Natural killer cell (primary cell): ENCODE measurements around the gene SSH2. TPM values are rescaled to one million over a fixed set of nuclear protein-coding genes. Genes with fewer than 3 reads are reported as not detected.
"Not testable (repeated sequence)": the region's sequence is repeated elsewhere in the genome, so short reads cannot be mapped to it uniquely, and the experiment has no call there.

ENCODE experiments used
- ATAC-seq, 3 donors: fragments of 150-1000 bp in 2 of 3; fragments of 200-7000 bp in 1 of 3; cut with Tn5 transposase; 1 replicate in 1 of 3; 2 replicates in 2 of 3; pipeline ENCODE4 v1.10.0; 2021; ENCODE audit warnings: mild to moderate bottlenecking in 2 of 3, moderate library complexity in 2 of 3
- DNase-seq, 2 donors: peaks; one replicate each; pipeline versions ENCODE4 v3.0.0 to v3.0.0-alpha.2; 2013 to 2021; ENCODE audit warnings: mixed read lengths in 1 of 2
- H3K27ac ChIP-seq: one replicate; pipeline ENCODE4 v1.5.1; 2013; ENCODE audit warnings: mild to moderate bottlenecking, low read length
- H3K27me3 ChIP-seq: one replicate; pipeline ENCODE4 v1.6.1; 2013; ENCODE audit warnings: low read length; ENCODE audit not compliant: control insufficient read depth, insufficient read depth
- H3K36me3 ChIP-seq: one replicate; pipeline ENCODE4 v1.6.1; 2013; ENCODE audit warnings: low read length; ENCODE audit not compliant: control insufficient read depth, insufficient read depth
- H3K4me1 ChIP-seq: one replicate; pipeline ENCODE4 v1.6.1; 2013; ENCODE audit warnings: low read length; ENCODE audit not compliant: control insufficient read depth, insufficient read depth
- H3K4me3 ChIP-seq: one replicate; pipeline ENCODE4 v1.5.1; 2013; ENCODE audit warnings: low read length
- H3K9me3 ChIP-seq: one replicate; pipeline ENCODE4 v1.6.1; 2013; ENCODE audit warnings: low read length; ENCODE audit not compliant: control insufficient read depth, insufficient read depth
- H3K27ac Mint-ChIP-seq, 2 donors: one replicate each; pipeline ENCODE4 v1.8.0; 2022; ENCODE audit warnings: mild to moderate bottlenecking in 2 of 2, mixed read lengths in 2 of 2, moderate library complexity in 1 of 2
- H3K27me3 Mint-ChIP-seq, 2 donors: one replicate each; pipeline ENCODE4 v1.8.0; 2022; ENCODE audit warnings: low read depth in 2 of 2, mixed read lengths in 2 of 2
- H3K36me3 Mint-ChIP-seq: one replicate; pipeline ENCODE4 v1.8.0; 2022; ENCODE audit warnings: mixed read lengths
- H3K4me1 Mint-ChIP-seq, 2 donors: one replicate each; pipeline ENCODE4 v1.8.0; 2022; ENCODE audit warnings: mixed read lengths in 2 of 2
- H3K4me3 Mint-ChIP-seq: one replicate; pipeline ENCODE4 v1.8.0; 2022; ENCODE audit warnings: mild to moderate bottlenecking, moderate library complexity, mixed read lengths
- H3K9me3 Mint-ChIP-seq, 2 donors: one replicate each; pipeline ENCODE4 v1.8.0; 2022; ENCODE audit warnings: mixed read lengths in 2 of 2
- WGBS: methylation state at CpG from one replicate; pipeline ENCODE4 v1.1.7; 2013; ENCODE audit warnings: missing lambda C conversion rate; ENCODE audit not compliant: insufficient coverage; 5-methylcytosine and 5-hydroxymethylcytosine counted together
- intact Hi-C: fragments of 100-400 bp; cut with micrococcal nuclease; formaldehyde crosslinking; loops from one replicate; pipeline ENCODE4 v1.14.2; 2022
- total RNA-seq, 4 donors: library from RNA; stranded (reverse); fragments of 120-200 nt in 1 of 4; gene quantifications; one replicate each; pipeline versions ENCODE4 v1.2.3 to v1.2.4, GENCODE V29; 2013 to 2022
- TF ChIP-seq, protein P1 (sequence below): fragments of 200-600 bp; IDR thresholded peaks from one replicate; pipeline ENCODE4 v1.8.0; 2022; ENCODE audit warnings: antibody characterized with exemption

SSH2 gene
- total RNA-seq, 3 donors from 2014 or later (not counting 1 experiment from before 2014, with no cell fraction given) = 124 to 166 (median 144) TPM

DNA sequence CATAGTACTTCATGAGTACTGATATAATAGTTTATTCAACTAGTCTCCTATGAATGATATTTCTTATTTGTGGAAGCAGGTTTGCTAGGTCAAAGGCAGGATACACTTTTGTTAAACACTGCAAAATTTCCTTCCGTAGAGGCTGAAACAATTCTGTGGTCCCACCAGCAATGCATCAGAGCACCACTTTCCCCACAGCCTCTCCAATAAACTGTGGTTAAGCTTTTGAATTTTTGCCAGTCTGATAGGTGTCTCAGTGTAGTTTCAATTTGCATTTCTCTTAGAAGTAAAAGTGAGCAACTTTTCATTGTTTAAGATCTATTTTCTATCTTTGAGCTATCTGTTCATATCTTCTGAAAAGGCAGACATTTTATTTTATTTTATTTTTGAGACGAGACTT lies 270.9 kb downstream of the SSH2 start:
- Mint-ChIP-seq H3K9me3 (no peaks in the 10 kb centered on the region), H3K27me3 (no peaks in the 10 kb centered on the region), H3K36me3 (peaks cover 9% of the 10 kb centered on the region), H3K27ac (peak overlapping the region; percentile 45 to 73), H3K4me3 (no peak overlapping the region), H3K4me1 (peaks cover 5 to 20% of the 10 kb centered on the region in 2 donors)
- H3K27ac ChIP-seq = no peak overlapping the region
- H3K27me3 ChIP-seq = no peaks in the 10 kb centered on the region
- WGBS = 46% methylated on average over 2 of the region's 2 CpGs
- DNase-seq (peak in 1 of 2 donors; percentile 32), ATAC-seq (peak in 1 of 3 donors; percentile 59)
- H3K4me3 ChIP-seq = no peak overlapping the region
- intact Hi-C loops = no loop called here
- H3K4me1 ChIP-seq = no peaks in the 10 kb centered on the region
- TF ChIP-seq, protein P1, sequence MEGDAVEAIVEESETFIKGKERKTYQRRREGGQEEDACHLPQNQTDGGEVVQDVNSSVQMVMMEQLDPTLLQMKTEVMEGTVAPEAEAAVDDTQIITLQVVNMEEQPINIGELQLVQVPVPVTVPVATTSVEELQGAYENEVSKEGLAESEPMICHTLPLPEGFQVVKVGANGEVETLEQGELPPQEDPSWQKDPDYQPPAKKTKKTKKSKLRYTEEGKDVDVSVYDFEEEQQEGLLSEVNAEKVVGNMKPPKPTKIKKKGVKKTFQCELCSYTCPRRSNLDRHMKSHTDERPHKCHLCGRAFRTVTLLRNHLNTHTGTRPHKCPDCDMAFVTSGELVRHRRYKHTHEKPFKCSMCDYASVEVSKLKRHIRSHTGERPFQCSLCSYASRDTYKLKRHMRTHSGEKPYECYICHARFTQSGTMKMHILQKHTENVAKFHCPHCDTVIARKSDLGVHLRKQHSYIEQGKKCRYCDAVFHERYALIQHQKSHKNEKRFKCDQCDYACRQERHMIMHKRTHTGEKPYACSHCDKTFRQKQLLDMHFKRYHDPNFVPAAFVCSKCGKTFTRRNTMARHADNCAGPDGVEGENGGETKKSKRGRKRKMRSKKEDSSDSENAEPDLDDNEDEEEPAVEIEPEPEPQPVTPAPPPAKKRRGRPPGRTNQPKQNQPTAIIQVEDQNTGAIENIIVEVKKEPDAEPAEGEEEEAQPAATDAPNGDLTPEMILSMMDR = no peak
- H3K9me3 ChIP-seq = no peaks in the 10 kb centered on the region
- peaks cover 63% of the 10 kb centered on the region for H3K36me3 ChIP-seq

DNA sequence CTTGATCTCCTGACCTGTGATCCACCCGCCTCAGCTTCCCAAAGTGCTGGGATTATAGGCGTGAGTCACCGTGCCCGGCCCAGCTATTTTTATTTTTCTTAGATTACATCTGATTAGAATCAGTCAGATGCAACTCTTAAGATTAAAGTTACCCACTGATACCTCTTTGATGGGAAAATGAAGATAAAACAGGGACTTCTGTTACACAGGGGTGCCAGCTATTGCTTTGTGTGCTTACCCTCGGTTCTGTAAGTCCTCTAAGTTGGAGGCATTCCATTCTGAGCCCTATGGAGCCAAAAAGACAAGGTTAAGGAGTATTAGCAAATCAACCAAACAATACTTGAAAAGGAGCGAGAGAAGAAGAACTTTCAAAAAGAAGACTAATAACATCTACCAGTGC lies 274.7 kb downstream of the SSH2 start:
- Mint-ChIP-seq H3K27me3 (no peaks in the 10 kb centered on the region), H3K4me3 (no peak overlapping the region), H3K27ac (peak overlapping the region in 1 of 2 donors; percentile 9), H3K9me3 (no peaks in the 10 kb centered on the region), H3K36me3 (peaks cover 4% of the 10 kb centered on the region), H3K4me1 (peaks cover 5 to 12% of the 10 kb centered on the region in 2 donors)
- Histone ChIP-seq H3K4me3 (no peak overlapping the region), H3K4me1 (no peaks in the 10 kb centered on the region), H3K27me3 (no peaks in the 10 kb centered on the region), H3K36me3 (peaks cover 54% of the 10 kb centered on the region), H3K9me3 (no peaks in the 10 kb centered on the region), H3K27ac (no peak overlapping the region)
- DNase-seq = no peak
- intact Hi-C loops = no loop called here
- whole genome bisulfite sequencing = 96% methylated on average over 5 of the region's 6 CpGs
- ATAC-seq = no peak
- TF ChIP-seq, protein P1 = no peak

DNA sequence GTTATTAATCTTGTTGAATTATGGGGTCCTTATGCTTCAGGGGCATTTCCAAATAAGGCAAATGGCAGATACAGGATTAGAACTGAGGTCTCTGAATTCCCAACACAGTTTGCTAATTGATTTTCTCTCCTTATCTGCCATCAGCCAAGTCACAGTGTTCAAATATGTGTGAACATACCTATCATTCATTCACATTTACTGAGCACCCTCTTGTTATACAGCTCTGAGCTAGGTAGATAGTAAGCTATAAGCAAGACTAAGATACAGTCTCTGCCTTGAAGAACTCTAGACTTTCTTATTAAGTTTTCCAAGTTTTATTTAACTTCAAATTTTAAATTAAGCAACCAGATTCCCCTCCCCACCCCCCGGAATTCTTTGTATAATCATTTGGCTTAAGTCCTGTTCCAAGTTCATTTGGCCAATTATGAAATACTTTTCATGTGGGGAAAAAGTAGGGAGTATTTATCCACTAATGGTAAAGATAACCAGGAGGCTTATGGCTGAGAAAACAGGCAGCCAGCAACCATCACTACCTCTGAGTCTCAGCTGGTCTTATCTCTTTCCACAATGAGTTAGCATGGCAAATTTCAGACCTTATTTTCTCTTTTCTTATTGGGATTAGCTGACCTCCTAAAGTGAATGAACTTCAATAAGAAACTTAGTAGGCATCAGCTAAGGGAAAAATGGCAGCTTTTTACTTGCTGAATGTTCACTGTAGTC lies 275.9 kb downstream of the SSH2 start:
- 100% methylated on average over 1 of the region's 1 CpG for WGBS
- no peaks in the 10 kb centered on the region for H3K27me3 ChIP-seq
- DNase-seq (no peak), ATAC-seq (no peak)
- H3K4me1 ChIP-seq = no peaks in the 10 kb centered on the region
- peaks cover 12% of the 10 kb centered on the region for H3K36me3 Mint-ChIP-seq
- TF ChIP-seq, protein P1 = no peak
- intact Hi-C loops = no loop called here
- no peaks in the 10 kb centered on the region for H3K9me3 Mint-ChIP-seq
- H3K27ac ChIP-seq = no peak overlapping the region
- no peak overlapping the region for H3K4me3 Mint-ChIP-seq
- H3K9me3 ChIP-seq = no peaks in the 10 kb centered on the region
- peaks cover 63% of the 10 kb centered on the region for H3K36me3 ChIP-seq
- no peaks in the 10 kb centered on the region for H3K27me3 Mint-ChIP-seq
- H3K27ac Mint-ChIP-seq = peak overlapping the region in 1 of 2 donors; percentile 31
- H3K4me3 ChIP-seq = no peak overlapping the region
- peaks cover 3 to 13% of the 10 kb centered on the region in 2 donors for H3K4me1 Mint-ChIP-seq

DNA sequence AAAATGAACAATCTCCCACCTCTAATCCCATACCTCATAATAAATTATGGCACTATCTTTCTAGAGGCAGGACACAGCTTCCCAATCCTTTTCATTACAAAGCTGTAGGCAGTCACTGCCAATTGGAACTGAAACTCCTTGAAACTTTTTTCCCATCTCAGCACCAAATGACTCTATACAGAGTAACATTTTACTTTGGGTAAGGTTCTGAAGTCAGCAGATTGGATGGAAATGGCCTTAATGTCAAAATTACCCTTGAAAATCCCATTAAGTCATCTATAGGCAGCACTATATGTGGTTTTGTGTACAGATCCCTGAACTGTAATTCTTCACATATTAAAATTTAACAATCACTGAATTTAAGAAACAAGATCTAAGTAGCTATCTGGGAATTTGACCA lies 277.1 kb downstream of the SSH2 start:
- Mint-ChIP-seq H3K27me3 (no peaks in the 10 kb centered on the region), H3K36me3 (peaks cover 12% of the 10 kb centered on the region), H3K9me3 (no peaks in the 10 kb centered on the region), H3K4me3 (no peak overlapping the region), H3K4me1 (peaks cover 0 to 9% of the 10 kb centered on the region in 2 donors), H3K27ac (peak overlapping the region in 1 of 2 donors; percentile 26)
- intact Hi-C loops = no loop called here
- no peak for ATAC-seq
- Histone ChIP-seq H3K27ac (no peak overlapping the region), H3K4me1 (no peaks in the 10 kb centered on the region), H3K4me3 (no peak overlapping the region), H3K9me3 (no peaks in the 10 kb centered on the region), H3K36me3 (peaks cover 63% of the 10 kb centered on the region), H3K27me3 (no peaks in the 10 kb centered on the region)
- no peak for DNase-seq
- TF ChIP-seq, protein P1 = no peak

DNA sequence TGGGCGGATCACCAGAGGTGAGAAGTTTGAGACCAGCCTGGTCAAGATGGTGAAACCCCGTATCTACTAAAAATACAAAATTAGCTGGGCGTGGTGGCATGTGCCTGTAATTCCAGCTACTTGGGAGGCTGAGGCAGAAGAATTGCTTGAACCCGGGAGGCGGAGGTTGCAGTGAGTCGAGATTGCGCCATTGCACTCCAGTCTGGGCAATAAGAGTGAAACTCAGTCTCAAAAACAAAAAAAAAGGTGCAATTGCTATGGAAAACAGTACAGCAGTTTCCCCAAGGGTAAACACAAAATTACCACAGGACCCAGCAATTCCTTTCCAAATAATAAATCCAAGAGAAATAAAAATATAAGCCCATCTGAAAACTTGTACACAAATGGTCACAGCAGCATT lies 278.1 kb downstream of the SSH2 start:
- H3K27ac ChIP-seq, H3K27me3 ChIP-seq, ATAC-seq, H3K9me3 ChIP-seq, DNase-seq, intact Hi-C loops, H3K4me3 ChIP-seq, H3K4me1 Mint-ChIP-seq, H3K27me3 Mint-ChIP-seq, H3K9me3 Mint-ChIP-seq, H3K4me3 Mint-ChIP-seq, H3K27ac Mint-ChIP-seq, H3K4me1 ChIP-seq: not testable (repeated sequence)
- WGBS = 95% methylated on average over 7 of the region's 7 CpGs
- peaks cover 68% of the 10 kb centered on the region for H3K36me3 ChIP-seq
- H3K36me3 Mint-ChIP-seq = peaks cover 12% of the 10 kb centered on the region
